Effector memory CD8-positive, alpha-beta T cell (primary cell): ENCODE results near the gene PAPSS1.

Experiments used
- ATAC-seq: fragments of 150-1000 bp; cut with Tn5 transposase; replicated peaks from 2 replicates; pipeline ENCODE4 v1.10.0; 2021; ENCODE audit warnings: mild to moderate bottlenecking, moderate library complexity
- DNase-seq, 3 experiments: peaks; one replicate each; pipeline ENCODE4 v3.0.0; 2021
- H3K27ac Mint-ChIP-seq, 2 donors: one replicate each; pipeline ENCODE4 v1.8.0; 2022; ENCODE audit warnings: mild to moderate bottlenecking in 2 of 2, mixed read lengths in 2 of 2, moderate library complexity in 2 of 2
- H3K27me3 Mint-ChIP-seq, 2 donors: one replicate each; pipeline ENCODE4 v1.8.0; 2022; ENCODE audit warnings: mixed read lengths in 2 of 2
- H3K36me3 Mint-ChIP-seq: one replicate; pipeline ENCODE4 v1.8.0; 2022; ENCODE audit warnings: mild to moderate bottlenecking, moderate library complexity, mixed read lengths; ENCODE audit not compliant: insufficient read depth
- H3K4me1 Mint-ChIP-seq, 2 donors: one replicate each; pipeline ENCODE4 v1.8.0; 2022; ENCODE audit warnings: low read depth in 2 of 2, mixed read lengths in 2 of 2
- H3K4me3 Mint-ChIP-seq, 2 donors: one replicate each; pipeline ENCODE4 v1.8.0; 2022; ENCODE audit warnings: mild to moderate bottlenecking in 2 of 2, mixed read lengths in 2 of 2, moderate library complexity in 2 of 2
- H3K9me3 Mint-ChIP-seq, 2 donors: one replicate each; pipeline ENCODE4 v1.8.0; 2022; ENCODE audit warnings: mixed read lengths in 2 of 2
- total RNA-seq, 9 experiments: gene quantifications; one replicate each; lab custom pipeline; 2026; lab: John Stamatoyannopoulos, UW

The PAPSS1 gene
- total RNA-seq, result 17.5 to 42.4 (median 34.9) reads per million in 9 experiments

DNA sequence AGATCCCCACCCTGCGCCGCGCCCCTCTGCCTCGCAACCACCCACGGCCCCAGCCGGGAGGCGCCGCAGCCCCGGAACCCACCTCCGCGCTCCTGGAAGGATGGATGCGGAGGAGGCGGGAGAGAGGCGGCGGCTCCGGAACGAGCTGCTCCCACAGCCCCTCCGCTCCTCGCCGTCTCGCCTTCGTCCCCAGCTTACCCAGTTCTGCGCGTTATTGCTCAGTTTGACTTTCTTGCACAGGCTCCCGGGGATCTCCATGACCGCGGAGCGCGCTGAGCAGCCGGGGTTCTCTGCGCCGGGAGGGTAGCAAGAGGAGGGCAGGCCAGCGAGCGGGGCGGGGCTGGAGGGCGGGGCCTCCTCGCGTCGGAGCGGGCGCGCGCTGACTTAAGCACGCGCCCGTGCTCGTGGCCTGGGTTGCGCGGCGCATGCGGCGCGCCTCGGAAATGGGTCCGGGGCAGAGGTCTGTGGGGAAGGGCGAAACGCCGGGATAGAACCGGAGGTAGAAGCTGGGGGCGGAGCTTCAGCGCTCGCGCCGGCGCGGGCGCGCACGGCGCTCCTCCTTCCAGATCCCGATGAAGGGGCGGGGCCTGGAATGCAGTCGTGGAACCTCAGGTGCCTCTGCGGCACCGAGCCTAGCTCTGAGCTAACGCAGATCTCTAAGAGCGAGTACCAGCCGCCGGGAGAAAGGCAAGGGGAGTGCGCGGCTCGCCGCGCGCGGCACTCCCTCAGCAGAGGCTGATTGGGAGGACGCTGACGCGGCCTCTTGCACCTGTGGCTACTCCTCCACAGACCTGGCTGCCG, at the start of gene PAPSS1:
Gene PAPSS1, minus strand, starts transcription at position 313 of the 801 bp plus-strand sequence. Its CDS starts 55 bp downstream, at position 258.
- no peaks in the 10 kb centered on the region for H3K27me3 Mint-ChIP-seq
- peak; percentile 92 to 94 (median 92) for DNase-seq
- peak; percentile 82 for ATAC-seq
- peak within 1 kb of the TSS; percentile 95 to 96 for H3K27ac Mint-ChIP-seq
- peaks cover 16% of the 10 kb centered on the region for H3K36me3 Mint-ChIP-seq
- H3K9me3 Mint-ChIP-seq, result no peaks in the 10 kb centered on the region
- peak within 1 kb of the TSS; percentile 95 for H3K4me3 Mint-ChIP-seq
- H3K4me1 Mint-ChIP-seq, result peaks cover 24 to 27% of the 10 kb centered on the region in 2 donors

DNA sequence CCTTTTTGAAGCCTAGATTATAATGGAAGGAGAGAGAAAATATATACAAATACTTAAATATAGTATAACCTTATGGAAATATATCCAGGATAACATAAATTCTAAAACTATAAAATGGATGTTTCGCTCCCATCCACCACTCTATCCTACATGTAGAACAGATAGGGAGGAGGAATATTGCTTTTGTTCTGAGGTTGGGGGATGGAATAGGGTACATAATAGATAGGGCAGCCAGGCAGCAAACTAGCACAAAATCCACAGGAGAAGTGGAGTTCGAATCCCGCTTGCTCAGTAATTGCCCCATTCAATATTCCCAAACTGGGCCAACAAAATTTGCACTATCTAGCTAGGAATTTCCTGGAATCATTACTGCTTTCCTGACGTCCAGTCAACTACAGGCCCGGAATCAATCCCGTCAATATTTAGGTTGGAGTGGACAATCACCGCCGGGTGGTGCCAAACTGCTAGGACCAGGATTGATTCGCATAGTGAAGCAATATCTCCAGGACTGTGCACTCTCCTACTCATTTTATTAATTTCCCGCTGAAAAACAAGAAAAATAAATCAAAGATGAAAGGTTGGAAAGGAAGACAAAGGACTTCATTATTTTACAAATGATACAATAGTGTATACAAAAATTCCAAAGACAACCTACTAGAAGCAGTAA, 40.4 kb upstream of the PAPSS1 start:
- Mint-ChIP-seq H3K27ac (no peak overlapping the region), H3K4me1 (no peaks in the 10 kb centered on the region), H3K4me3 (no peak overlapping the region), H3K27me3 (peaks cover 7 to 29% of the 10 kb centered on the region in 2 donors), H3K36me3 (no peaks in the 10 kb centered on the region), H3K9me3 (no peaks in the 10 kb centered on the region)
- no peak for DNase-seq
- no peak for ATAC-seq

DNA sequence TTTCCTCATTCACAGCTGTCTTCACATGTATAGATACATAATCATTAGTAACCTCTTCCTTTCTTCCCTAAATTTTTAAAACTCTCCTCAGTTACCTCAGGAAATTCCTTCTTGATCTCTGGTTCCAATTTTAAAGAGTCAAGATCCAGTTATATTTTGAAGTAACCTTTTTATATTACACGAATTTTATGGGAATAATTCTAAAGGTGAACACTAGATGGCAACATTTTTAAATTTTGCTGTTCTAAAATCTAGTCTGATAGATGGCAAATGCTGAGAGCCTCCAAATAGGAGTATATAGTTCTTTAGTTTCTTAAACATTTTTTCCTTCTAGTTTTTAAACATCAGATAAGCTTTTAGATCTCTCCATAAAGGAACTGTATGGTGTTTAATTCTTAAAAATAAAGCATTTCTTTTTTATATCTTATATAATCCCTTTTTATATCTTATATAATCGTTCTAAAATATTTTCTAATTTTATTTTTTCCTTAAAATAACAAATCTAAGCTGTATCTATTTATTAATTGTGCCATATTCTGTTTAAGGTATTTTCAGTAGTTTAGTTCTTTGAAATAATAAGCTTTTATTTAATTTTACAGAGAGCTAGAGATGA, 37.9 kb upstream of the PAPSS1 start:
- Mint-ChIP-seq H3K4me1 (no peaks in the 10 kb centered on the region), H3K9me3 (no peaks in the 10 kb centered on the region), H3K4me3 (no peak overlapping the region), H3K27ac (no peak overlapping the region), H3K27me3 (peaks cover 0 to 22% of the 10 kb centered on the region in 2 donors), H3K36me3 (no peaks in the 10 kb centered on the region)
- ATAC-seq (no peak), DNase-seq (no peak)

DNA sequence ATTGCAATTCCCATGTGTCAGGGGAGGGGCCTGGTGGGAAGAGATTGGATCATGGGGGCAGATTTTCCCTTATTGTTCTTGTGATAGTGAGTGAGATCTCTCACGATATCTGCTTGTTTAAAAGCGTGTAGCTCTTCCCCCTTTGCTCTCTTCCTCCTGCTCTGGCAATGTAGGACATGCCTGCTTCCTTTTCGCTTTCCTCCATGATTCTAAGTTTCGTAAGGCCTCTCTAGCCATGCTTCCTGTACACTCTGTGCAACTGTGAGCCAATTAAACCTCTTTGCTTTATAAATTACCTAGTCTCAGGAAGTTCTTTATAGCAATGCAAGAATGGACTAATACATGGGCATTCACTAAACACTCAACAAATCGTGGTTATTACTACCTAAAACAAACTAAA, 37.2 kb upstream of the PAPSS1 start:
- Mint-ChIP-seq H3K4me3 (no peak overlapping the region), H3K27me3 (peaks cover 3 to 17% of the 10 kb centered on the region in 2 donors), H3K9me3 (no peaks in the 10 kb centered on the region), H3K27ac (no peak overlapping the region), H3K4me1 (no peaks in the 10 kb centered on the region), H3K36me3 (no peaks in the 10 kb centered on the region)
- no peak for DNase-seq
- no peak for ATAC-seq

DNA sequence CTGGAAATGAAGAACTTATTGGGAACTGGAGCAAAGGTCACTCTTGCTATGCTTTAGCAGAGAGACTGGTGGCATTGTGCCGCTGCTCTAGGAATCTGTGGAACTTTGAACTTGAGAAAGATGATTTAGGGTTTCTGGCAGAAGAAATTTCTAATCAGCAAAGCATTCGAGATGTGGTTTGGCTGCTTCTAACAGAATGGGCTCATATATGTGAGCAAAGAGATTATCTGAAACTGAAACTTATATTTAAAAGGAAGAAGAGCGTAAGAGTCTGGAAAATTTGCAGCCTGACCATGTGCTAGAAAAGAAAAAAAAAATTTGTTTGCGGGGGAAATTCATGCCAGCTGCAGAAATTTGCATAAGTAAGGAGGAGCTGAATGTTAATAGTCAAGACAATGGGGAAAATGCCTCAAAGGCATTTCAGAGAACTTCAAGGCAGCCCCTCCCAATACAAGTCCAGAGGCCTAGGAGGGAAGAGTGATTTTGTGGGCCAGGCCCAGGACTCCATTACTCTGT, 35.9 kb upstream of the PAPSS1 start:
- H3K27ac Mint-ChIP-seq, result no peak overlapping the region

DNA sequence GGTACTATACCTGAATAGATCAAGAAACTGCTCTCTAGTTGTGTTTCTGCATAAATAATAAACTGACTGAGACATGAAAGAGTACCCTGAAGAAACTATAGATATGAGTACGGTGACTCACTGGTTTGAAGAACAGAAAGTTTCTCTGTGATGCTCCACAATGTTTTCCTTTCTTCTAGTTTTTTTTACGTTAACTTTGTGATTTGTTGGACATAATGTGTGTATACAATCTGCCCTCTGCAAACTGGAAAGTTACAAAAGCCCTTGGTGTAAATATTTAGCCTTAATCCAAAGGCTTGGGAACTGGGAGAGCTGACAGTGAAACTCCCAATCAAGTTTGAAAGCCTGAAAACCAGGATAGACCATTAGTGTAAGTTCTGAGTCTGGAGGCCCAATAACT, 31.6 kb upstream of the PAPSS1 start:
- Mint-ChIP-seq H3K36me3 (no peaks in the 10 kb centered on the region), H3K4me3 (no peak overlapping the region), H3K4me1 (no peaks in the 10 kb centered on the region), H3K9me3 (no peaks in the 10 kb centered on the region), H3K27ac (no peak overlapping the region), H3K27me3 (peaks cover 46 to 47% of the 10 kb centered on the region in 2 donors)
- DNase-seq, result no peak
- no peak for ATAC-seq

More for the DNA sequence above, 35.9 kb upstream of the PAPSS1 start:
- DNase-seq, result no peak
- peaks cover 11 to 17% of the 10 kb centered on the region in 2 donors for H3K27me3 Mint-ChIP-seq
- ATAC-seq, result no peak
- H3K36me3 Mint-ChIP-seq, result no peaks in the 10 kb centered on the region
- no peaks in the 10 kb centered on the region for H3K4me1 Mint-ChIP-seq
- no peaks in the 10 kb centered on the region for H3K9me3 Mint-ChIP-seq
- H3K4me3 Mint-ChIP-seq, result no peak overlapping the region

DNA sequence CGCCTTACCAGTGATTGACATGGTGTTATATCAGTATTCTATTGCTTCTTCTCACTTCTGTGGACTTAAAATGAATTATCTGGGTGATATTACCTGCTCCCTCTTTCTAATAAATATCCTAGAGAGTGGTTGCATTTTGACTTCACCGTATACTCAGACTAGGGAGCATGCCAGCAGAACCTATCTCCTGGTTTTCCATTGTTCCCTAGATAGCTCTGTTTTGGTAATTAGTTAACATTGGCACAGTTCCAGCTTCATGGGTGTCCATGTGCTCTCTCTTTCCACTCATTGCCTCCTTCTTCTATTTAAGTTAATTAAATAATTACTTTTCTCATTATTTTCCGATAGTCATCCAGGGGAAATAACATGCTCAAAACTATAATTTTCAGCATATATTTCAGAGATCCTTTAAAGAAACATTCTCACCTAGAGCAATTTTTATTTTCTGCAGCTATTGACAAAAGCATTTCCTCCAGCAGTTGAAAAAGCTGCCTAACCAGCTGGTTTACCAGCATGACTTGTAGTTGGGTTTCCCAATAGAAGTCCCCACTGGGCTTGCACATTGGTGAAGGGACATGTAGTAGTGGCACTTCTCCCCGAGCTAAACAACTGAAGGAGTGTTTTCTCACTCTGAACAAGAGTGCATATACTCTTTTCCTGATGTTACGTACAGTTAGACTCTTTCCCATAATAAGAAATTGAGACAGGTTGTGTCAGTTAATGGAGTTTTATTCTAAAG, 27.9 kb upstream of the PAPSS1 start:
- no peaks in the 10 kb centered on the region for H3K9me3 Mint-ChIP-seq
- H3K4me1 Mint-ChIP-seq, result no peaks in the 10 kb centered on the region
- H3K27ac Mint-ChIP-seq, result no peak overlapping the region
- no peak for DNase-seq
- ATAC-seq, result no peak
- peaks cover 44 to 50% of the 10 kb centered on the region in 2 donors for H3K27me3 Mint-ChIP-seq
- no peak overlapping the region for H3K4me3 Mint-ChIP-seq
- H3K36me3 Mint-ChIP-seq, result no peaks in the 10 kb centered on the region

DNA sequence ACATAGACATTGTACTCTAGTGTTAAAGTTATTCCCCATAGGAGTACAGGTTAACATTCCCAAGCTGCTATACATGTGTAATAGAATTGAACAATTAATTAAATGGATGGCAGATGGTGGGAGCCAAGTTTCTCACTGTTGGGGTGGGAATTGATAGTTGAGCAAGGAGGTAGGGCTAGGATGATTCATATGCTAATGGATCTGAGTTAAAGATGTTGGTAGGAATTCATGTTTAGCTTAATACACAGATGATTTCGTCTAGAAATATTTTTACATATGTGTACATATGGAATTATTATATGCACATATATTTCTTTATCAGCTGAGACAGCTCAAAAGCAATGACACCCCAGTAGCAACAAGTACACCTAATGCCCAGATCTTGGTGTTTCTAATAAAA, 26.1 kb upstream of the PAPSS1 start:
- Mint-ChIP-seq H3K27ac (no peak overlapping the region), H3K4me3 (no peak overlapping the region), H3K36me3 (no peaks in the 10 kb centered on the region), H3K4me1 (no peaks in the 10 kb centered on the region), H3K27me3 (peaks cover 38 to 41% of the 10 kb centered on the region in 2 donors), H3K9me3 (no peaks in the 10 kb centered on the region)
- DNase-seq (no peak), ATAC-seq (no peak)

DNA sequence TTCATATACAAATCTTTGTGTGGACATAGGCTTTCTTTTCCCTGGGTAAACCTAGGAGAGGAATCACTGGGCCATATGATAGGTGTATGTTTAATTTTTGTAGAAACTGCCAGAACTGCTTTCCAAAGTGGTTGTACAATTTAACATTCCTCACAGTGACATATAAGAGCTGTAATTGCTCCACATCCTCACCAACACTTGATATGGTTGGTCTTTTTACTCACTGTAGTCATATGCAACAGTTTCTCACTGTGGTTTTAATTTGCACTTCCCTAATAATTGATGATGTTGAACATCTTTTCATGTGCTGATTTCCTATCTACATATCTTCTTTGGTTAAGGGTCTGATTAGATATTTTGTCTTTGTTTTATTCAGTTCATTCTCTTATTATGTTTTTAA, 24.5 kb upstream of the PAPSS1 start:
- peaks cover 29% of the 10 kb centered on the region in 2 donors for H3K27me3 Mint-ChIP-seq
- H3K36me3 Mint-ChIP-seq, result no peaks in the 10 kb centered on the region
- ATAC-seq (no peak), DNase-seq (no peak)
- no peak overlapping the region for H3K4me3 Mint-ChIP-seq
- no peak overlapping the region for H3K27ac Mint-ChIP-seq
- H3K9me3 Mint-ChIP-seq, result no peaks in the 10 kb centered on the region
- H3K4me1 Mint-ChIP-seq, result no peaks in the 10 kb centered on the region

DNA sequence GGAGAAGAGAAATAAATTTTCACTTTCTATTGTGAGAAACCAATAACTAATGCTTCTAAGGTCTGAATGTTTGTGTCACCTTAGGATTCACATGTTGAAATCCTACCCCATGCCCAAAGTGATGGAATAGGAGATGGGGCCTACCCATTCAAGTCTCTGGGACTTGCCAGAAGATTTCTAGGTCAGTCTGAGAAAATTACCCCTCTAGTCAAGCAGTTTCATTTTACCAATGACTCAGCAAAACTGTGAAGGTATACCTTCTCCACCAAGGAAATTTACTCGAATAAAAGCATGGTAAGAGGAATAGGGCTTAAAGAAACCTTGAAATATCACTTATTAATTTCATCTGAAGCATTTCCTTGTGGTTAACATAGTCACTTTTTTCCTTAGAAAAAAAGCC, 23.5 kb upstream of the PAPSS1 start:
- Mint-ChIP-seq H3K4me1 (no peaks in the 10 kb centered on the region), H3K4me3 (no peak overlapping the region), H3K9me3 (no peaks in the 10 kb centered on the region), H3K27ac (no peak overlapping the region), H3K27me3 (peaks cover 19% of the 10 kb centered on the region in 2 donors), H3K36me3 (no peaks in the 10 kb centered on the region)
- ATAC-seq (no peak), DNase-seq (no peak)

DNA sequence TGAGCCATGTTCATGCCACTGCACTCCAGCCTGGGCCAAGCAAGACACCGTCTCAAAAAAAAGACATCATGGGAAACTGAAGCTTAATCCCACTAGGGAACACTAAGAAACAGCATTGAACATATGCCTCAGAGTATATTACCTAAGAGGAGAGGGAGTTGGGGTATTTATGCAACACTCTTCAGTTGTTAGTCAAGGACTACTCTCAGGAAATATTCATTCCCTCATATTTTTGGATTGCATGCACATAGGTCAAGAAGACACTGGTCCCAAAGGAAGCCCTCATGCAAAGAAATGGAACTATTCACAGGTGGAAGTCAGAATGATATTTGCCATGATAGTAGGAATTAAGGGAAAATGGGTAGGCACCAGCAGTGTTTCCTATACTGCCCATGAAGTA, 22.8 kb upstream of the PAPSS1 start:
- Mint-ChIP-seq H3K4me3 (no peak overlapping the region), H3K27ac (no peak overlapping the region), H3K27me3 (peaks cover 12 to 13% of the 10 kb centered on the region in 2 donors), H3K9me3 (no peaks in the 10 kb centered on the region), H3K36me3 (no peaks in the 10 kb centered on the region), H3K4me1 (no peaks in the 10 kb centered on the region)
- DNase-seq (no peak), ATAC-seq (no peak)

DNA sequence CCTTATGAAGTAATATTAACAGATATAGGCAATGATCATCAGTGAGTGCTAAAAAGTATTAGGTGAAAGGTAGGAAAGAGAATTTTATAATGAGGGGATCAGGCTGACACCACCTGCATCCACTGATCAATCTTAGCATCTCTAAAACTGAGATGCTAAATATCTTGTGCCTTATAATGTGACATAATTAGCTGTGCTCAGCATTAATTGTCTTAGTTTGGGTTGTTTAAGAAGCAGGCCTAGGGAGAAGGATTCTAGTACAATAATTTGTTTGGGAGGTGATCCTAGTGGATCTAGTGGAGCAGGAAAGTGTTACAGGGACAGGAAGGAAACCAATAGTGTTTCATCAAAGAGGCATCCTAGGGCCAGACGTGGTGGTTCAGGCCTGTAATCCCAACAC, 22.2 kb upstream of the PAPSS1 start:
- Mint-ChIP-seq H3K9me3 (no peaks in the 10 kb centered on the region), H3K36me3 (no peaks in the 10 kb centered on the region), H3K27me3 (peaks cover 7 to 8% of the 10 kb centered on the region in 2 donors), H3K4me3 (no peak overlapping the region), H3K4me1 (no peaks in the 10 kb centered on the region), H3K27ac (no peak overlapping the region)
- DNase-seq (no peak), ATAC-seq (no peak)
